Sigmoid colon (tissue), 4 donors: ENCODE measurements around the gene IRAK1.

Source experiments
- EP300 ChIP-seq, 4 donors: sonication (generic); formaldehyde crosslinking; IDR thresholded peaks; one replicate each; pipeline ENCODE4 v1.6.1; 2017; ENCODE audit warnings: antibody characterized with exemption in 4 of 4
- POLR2A ChIP-seq, 2 donors: fragments of 450-650 bp; IDR thresholded peaks; one replicate each; pipeline ENCODE4 v1.6.1; 2016; ENCODE audit warnings: antibody characterized with exemption in 2 of 2, mild to moderate bottlenecking in 2 of 2, moderate library complexity in 2 of 2
- TF ChIP-seq, protein P1 (sequence below), 4 experiments: fragments of 450-650 bp in 3 of 4; fragments of 200-600 bp in 1 of 4; IDR thresholded peaks; one replicate each; pipeline ENCODE4 v1.5.1; 2016 to 2019; ENCODE audit warnings: antibody characterized with exemption in 4 of 4, mild to moderate bottlenecking in 3 of 4, moderate library complexity in 2 of 4

DNA sequence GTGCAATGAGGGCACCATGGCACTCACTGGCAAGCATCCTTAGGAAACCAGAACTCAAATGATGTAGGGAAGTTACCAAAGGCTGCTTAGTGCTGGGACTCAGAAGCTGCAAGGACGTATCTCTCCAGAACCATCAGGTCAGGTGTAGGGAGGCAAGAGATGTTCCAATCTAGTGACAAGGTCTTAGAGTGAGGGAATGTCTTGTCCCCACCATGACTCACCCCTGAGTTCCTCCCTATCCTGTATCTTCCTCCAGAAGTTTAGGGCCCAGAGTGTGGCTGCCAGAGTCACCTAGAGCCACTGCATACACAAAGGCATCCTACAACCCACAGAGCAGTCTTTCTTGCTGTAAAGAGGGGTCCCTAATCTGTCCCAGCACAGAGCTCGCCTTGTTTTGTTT is 14.1 kb upstream of the IRAK1 start:
- TF ChIP-seq, protein P1, sequence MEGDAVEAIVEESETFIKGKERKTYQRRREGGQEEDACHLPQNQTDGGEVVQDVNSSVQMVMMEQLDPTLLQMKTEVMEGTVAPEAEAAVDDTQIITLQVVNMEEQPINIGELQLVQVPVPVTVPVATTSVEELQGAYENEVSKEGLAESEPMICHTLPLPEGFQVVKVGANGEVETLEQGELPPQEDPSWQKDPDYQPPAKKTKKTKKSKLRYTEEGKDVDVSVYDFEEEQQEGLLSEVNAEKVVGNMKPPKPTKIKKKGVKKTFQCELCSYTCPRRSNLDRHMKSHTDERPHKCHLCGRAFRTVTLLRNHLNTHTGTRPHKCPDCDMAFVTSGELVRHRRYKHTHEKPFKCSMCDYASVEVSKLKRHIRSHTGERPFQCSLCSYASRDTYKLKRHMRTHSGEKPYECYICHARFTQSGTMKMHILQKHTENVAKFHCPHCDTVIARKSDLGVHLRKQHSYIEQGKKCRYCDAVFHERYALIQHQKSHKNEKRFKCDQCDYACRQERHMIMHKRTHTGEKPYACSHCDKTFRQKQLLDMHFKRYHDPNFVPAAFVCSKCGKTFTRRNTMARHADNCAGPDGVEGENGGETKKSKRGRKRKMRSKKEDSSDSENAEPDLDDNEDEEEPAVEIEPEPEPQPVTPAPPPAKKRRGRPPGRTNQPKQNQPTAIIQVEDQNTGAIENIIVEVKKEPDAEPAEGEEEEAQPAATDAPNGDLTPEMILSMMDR (IDR thresholded peaks at IDR 0.05), result no peak
- TF ChIP-seq POLR2A (IDR thresholded peaks at IDR 0.05), result no peak
- no peak for TF ChIP-seq EP300 (IDR thresholded peaks at IDR 0.05)
